Stimulated activated CD4-positive, alpha-beta T cell treated with anti-CD3 and anti-CD28 coated beads, TNF-alpha, amount 100 ng/mL, for 4 hours (primary cell): ENCODE results near the gene SBNO2.

Experiments used
- DNase-seq, 3 experiments: peaks; one replicate each; pipeline ENCODE4 v3.0.0-alpha.2; 2020; ENCODE audit warnings: low read depth in 3 of 3

SBNO2 gene, protein sequence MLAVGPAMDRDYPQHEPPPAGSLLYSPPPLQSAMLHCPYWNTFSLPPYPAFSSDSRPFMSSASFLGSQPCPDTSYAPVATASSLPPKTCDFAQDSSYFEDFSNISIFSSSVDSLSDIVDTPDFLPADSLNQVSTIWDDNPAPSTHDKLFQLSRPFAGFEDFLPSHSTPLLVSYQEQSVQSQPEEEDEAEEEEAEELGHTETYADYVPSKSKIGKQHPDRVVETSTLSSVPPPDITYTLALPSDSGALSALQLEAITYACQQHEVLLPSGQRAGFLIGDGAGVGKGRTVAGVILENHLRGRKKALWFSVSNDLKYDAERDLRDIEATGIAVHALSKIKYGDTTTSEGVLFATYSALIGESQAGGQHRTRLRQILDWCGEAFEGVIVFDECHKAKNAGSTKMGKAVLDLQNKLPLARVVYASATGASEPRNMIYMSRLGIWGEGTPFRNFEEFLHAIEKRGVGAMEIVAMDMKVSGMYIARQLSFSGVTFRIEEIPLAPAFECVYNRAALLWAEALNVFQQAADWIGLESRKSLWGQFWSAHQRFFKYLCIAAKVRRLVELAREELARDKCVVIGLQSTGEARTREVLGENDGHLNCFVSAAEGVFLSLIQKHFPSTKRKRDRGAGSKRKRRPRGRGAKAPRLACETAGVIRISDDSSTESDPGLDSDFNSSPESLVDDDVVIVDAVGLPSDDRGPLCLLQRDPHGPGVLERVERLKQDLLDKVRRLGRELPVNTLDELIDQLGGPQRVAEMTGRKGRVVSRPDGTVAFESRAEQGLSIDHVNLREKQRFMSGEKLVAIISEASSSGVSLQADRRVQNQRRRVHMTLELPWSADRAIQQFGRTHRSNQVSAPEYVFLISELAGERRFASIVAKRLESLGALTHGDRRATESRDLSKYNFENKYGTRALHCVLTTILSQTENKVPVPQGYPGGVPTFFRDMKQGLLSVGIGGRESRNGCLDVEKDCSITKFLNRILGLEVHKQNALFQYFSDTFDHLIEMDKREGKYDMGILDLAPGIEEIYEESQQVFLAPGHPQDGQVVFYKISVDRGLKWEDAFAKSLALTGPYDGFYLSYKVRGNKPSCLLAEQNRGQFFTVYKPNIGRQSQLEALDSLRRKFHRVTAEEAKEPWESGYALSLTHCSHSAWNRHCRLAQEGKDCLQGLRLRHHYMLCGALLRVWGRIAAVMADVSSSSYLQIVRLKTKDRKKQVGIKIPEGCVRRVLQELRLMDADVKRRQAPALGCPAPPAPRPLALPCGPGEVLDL (N-terminal part only)

GRCh38 chr19:1173845-1174809, at the start of gene SBNO2:
Gene SBNO2, minus strand, starts transcription at chr19:1174268. Its CDS starts 19,992 bp downstream, at chr19:1154276.
- peak; percentile 87 to 93 (median 89) for DNase-seq

DNA sequence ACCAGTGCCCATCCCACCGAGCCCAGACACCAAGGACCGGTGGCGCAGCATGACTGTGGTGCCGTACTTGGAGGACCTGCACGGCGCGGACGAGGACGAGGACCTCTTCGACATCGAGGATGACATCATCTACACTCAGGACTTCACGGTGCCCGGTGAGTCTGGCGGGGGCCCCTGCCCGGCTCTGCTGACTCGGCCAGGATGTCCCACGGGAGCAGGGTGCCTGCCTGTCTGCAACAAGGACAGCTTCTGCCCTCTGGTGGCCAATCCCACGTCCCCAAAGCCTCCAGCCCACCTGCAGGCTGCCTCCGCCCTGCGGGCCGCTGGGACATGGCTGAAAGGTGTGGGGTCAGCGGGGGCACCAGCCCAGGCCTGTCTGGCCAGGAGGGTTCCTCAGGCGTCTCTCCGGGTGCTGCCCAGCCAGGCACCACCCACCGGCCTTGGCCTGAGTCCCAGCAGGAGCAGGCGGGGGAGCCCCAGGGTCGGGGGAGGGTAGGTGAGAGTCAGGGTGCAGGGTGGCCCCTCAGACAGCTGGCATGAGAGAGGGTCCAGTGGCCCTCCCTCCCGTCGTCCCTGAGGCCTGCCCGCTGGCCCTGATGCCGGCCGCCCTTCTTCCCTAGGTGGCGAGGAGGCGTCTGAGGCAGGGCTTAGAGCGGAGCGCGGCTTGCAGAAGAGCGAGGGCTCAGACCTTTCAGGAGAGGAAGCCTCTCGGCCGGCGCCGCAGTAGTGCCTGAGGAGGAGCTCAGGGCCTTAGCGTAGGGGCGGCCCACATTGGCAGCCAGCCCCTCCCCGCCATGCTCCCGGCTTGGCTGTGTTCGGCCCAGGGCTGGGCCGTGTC, 49.2 kb upstream of the SBNO2 start:
- DNase-seq: no peak

GRCh38 chr19:1222394-1222793, 48.3 kb upstream of the SBNO2 start:
- no peak for DNase-seq

DNA sequence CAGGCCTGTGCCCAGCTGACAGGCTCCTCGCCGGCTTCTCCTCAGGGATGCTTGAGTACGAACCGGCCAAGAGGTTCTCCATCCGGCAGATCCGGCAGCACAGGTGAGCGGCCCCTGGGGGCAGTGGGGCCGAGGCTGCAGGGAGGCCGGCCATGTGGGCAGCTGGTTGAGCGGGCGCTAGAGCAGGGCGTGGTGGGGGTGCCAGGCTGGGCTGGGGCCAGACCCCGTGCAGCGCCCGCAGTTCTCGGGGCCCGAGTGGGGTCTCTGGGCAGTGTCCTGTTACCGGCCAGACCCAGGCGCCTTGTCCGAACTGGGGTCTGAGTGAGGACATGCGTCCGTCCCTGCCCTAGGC, 47.8 kb upstream of the SBNO2 start:
- DNase-seq: no peak

DNA sequence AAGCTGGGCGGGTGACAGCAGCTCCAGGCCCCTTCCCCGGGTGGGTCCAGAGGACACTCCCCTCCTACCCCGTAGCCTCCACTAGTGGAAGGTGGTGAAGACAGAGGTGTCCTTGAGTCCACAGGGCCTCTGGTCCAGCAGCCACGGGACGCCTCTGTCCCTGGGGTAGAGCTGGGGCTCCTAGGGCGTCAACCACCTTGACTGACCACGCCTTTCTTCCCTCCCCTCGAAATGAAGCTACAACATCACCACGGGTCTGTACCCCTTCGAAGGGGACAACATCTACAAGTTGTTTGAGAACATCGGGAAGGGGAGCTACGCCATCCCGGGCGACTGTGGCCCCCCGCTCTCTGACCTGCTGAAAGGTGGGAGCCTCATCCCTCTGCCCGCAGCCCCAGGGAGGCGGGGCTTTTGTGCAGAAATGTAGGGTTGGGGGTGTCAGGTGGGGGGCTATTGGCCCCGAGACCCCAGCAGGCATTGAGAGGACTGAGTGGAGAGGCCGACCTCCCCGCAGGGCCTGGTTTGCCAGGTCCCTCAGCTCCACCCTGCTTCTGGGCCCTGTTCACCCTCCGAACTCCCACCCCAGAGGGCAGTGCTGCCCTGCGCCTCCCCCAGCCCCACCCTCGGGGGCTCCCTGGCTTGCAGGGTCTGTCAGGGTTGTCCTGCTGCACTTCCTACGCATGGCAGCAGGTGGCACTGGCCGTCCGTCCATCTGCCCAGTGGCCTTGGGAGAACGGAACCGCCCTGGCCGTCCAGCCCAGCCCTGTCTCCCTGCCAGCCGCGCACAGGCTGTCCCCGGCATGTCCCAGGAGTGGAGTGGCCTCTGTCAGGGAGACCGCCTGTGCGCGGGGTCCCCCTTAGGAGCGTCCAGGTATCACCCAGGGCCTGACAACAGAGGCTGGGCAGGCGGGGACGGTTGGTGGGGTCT, 47.2 kb upstream of the SBNO2 start:
- no peak for DNase-seq

DNA sequence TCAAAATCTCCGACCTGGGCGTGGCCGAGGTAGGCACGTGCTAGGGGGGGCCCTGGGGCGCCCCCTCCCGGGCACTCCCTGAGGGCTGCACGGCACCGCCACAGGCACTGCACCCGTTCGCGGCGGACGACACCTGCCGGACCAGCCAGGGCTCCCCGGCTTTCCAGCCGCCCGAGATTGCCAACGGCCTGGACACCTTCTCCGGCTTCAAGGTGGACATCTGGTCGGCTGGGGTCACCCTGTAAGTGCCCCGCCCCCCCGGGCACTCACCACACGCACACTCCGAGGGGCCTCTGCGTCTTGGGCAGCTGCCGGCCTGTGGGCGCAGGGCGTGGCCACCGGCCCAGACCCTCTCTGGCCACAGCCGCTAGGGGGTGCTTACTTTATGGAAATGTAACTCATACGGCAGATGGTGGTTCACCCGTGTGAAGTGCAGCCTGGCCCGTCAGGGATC, 46.4 kb upstream of the SBNO2 start:
- DNase-seq: no peak

- DNase-seq: no peak
Observed at GRCh38 chr19:1219786-1220476, 45.9 kb upstream of the SBNO2 start.

DNA sequence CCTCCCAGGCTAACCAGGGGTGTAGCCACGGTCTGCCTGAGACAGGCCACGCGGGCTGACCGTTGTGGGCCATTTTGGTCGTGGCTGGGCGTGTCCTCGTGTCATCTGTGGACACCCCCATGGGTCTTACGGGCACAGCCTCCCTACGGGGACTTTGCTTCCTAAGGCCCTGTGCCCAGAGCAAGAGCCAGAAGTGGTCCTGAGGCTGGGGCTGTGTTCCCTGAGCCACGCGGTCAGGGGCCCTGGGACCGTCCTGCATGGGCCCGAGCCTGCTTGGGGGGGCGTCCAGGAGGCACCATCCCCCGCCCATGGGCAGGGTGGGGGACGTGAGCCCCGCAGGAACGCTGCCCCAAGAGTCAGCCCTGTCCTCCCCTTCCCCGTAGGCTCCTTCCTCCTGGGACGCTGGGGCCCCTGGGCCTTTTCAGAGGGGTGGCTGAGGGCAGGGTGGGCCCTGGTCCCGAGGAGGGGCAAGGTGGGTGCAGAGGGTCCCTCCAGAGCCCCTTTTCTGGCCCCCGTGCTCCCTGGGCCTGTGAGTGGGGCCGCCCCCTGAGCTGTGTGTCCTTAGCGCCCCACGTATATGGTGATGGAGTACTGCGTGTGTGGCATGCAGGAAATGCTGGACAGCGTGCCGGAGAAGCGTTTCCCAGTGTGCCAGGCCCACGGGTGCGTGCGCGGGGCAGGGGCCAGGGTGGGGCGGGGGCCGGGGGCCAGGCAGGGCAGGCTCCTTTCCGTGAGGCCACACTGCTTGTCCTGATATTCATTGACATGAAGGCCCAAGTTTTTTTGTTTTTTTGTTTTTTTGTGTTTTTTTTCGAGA, 44.9 kb upstream of the SBNO2 start:
- no peak for DNase-seq

DNA sequence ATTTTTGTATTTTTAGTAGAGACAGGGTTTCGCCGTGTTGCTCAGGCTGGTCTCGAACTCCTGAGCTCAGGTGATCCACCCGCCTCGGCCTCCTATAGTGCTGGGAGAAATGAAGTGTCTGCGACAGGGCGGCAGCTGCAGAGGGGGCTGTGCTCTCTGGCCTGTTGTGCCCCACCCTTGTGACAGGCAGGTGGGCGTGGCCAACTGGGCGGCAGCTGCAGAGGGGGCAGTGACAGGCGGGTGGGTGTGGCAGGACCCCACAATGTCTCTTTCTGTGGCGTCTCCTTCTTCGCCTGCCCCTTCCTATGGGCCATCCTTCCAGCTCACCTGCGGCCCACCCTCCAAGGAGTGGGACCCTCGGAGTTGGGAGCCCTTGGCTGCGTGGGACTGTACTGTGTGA, 43.3 kb upstream of the SBNO2 start:
- no peak for DNase-seq

DNA sequence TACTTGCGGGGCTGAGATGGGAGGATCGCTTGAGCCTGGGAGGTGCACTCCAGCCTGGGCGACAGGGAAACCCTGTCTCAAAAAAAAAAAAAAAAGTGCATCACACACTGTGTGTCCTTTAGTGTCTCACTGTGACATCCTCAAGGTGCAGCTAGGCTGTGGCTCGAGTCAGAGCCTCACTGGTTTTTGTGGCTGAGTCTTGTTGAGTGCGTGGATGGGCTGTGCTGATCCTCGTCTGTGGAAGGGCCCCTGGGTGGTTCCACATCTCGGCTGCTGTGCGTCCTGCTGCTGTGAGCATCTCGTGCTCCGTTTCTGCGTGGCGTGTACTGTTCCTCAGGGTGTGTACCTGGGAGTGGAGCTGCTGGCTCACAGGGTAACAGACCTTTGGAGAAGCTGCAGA, 42.7 kb upstream of the SBNO2 start:
- DNase-seq: no peak

DNA sequence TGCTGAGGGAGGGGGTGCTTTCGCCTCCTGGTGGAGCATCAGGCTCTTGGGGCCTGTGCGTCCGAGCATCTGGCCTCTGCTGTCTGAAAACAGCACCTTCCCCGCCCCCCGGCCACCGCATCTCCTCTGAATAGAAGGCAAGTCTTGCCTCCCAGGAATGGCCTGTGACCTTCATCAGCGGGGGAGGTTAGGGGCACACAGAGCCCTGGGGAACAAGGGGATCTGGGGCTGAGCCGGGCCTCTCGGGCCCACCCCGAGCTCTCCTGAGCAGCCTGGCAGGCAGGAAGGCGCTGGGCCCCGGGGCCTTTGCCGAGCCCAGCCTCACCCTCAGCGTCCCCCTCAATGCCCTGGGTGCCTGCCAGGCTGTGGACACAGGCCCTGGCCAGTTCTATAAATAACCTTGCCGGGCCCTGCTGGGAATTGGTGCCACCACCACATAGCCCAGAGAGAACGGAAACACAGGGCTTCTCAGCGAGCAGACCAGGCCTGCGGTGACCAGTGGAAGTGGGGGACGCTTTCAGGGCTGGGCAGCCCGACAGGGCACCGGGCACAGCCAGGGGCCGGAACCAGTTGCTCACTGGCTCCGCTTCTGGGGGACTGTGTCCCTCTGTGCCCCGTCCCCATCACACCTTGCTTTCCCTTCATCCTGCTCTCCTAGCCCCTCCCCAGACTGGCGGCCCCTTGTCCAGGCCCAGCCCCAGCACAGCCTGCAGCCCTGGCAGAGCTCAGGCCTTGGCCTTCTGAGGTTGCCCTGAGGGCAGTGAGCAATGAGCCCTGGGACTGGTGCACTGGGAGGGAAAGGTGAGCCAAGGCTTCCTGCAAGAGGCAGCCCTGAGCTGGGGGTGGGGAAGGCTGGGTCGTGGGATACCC, 41.0 kb upstream of the SBNO2 start:
- DNase-seq: no peak

DNA sequence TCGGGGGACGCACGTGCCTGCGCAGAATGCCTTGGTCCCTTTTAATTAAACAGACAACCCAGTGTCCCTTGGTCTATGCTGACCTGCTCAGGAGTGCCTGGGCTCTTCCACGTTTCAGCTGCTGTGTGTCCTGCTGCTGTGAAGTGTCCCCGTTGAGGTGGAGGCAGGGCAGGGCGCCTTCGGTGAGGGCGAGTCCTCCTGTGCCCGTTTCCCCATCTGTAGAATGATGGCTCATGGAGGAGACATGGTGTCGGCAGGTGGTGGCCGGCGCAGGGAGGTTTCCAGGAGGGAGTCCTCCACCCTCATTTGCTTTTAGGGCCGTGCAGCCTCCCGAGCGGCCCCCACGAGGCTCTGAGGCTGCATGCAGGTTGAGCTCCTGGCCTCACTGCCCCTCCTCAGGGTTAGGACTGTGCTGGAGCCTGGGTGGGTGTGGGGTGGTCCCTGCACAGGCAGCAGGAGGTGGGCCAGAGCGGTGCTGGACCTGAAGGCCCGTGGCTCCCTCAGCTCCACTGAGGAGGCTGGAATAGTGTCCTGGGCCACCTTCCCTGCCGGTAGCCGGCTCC, 40.3 kb upstream of the SBNO2 start:
- no peak for DNase-seq

- DNase-seq: no peak
Observed at GRCh38 chr19:1213391-1214286, 39.6 kb upstream of the SBNO2 start.

DNA sequence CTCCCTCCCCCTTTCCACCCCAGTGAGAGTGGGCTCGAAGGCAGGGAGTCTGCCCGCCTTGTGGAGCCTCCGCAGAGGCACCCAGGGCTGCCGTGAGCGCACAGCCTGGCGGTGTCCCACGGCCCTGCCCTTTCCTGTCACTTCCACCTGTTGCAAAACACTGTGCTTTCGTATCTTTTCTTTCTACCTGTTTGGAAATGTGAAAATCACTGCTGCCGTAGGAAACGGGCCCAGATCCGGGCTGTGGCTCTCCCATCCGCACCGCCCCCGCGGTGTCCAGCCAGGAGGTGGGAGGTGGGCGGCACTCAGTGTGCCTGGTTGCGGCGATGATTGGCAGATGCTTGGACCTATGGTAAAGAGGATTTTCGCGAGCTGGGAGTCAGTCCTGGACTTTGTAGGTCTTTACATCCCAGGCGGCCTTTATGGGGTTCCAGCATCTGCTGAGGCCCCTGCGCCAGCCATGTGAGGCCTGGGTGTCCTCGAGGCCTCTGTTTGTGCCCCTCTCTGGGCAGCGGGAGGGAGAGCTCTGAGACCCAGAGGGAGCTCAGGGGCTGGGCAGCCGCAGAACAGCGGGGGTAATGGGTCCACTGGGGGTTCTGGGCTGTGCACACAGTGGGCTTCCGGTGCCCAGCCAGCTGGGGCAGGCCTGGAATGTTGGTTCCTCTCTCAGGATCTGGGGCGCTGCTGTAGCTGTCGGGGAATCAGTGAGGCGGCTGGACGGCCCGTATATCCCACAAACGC, 37.6 kb upstream of the SBNO2 start:
- DNase-seq: no peak

- DNase-seq: no peak
Observed at GRCh38 chr19:1210227-1210538, 36.1 kb upstream of the SBNO2 start.
